Neural crest cell (in vitro differentiated cells): ENCODE data around the gene SF3A2. TPM values are rescaled to one million over a fixed set of nuclear protein-coding genes. Genes with fewer than 3 reads are reported as not detected.

Experiments used
- DNase-seq: peaks from one replicate; pipeline ENCODE4 v3.0.0; 2021; ENCODE audit warnings: low read depth, mixed read lengths, low spot score
- H3K27ac Mint-ChIP-seq: one replicate; pipeline ENCODE4 v1.8.0; 2021; ENCODE audit warnings: mild to moderate bottlenecking, mixed read lengths; ENCODE audit not compliant: unreplicated experiment
- H3K27me3 Mint-ChIP-seq: 2 replicates; pipeline ENCODE4 v1.8.0; 2021; ENCODE audit warnings: low read depth, mild to moderate bottlenecking, mixed read lengths
- H3K36me3 Mint-ChIP-seq: 2 replicates; pipeline ENCODE4 v1.8.0; 2021; ENCODE audit warnings: low read depth, mild to moderate bottlenecking, mixed read lengths
- H3K4me1 Mint-ChIP-seq: 2 replicates; pipeline ENCODE4 v1.8.0; 2021; ENCODE audit warnings: mixed read lengths
- H3K4me3 Mint-ChIP-seq: one replicate; pipeline ENCODE4 v1.8.0; 2021; ENCODE audit warnings: mild to moderate bottlenecking, mixed read lengths
- H3K9me3 Mint-ChIP-seq: 2 replicates; pipeline ENCODE4 v1.8.0; 2021; ENCODE audit warnings: mixed read lengths
- CTCF ChIP-seq: fragments of 200-600 bp; sonication (generic); conservative IDR thresholded peaks from 2 replicates; pipeline ENCODE4 v1.5.0; 2021; ENCODE audit warnings: antibody characterized with exemption, mild to moderate bottlenecking
- total RNA-seq: library from RNA; stranded (reverse); gene quantifications from 2 replicates; pipeline ENCODE4 v1.2.1, GENCODE V29; 2021

SF3A2 gene
- total RNA-seq, 1 donor from 2014 or later = 189 TPM

- DNase-seq = peak; percentile 77
- peak; percentile 62 for TF ChIP-seq CTCF
- Mint-ChIP-seq H3K27me3 (peaks cover 13% of the 10 kb centered on the region), H3K4me3 (peak overlapping the region; percentile 86), H3K9me3 (no peaks in the 10 kb centered on the region), H3K27ac (no peak overlapping the region), H3K36me3 (no peaks in the 10 kb centered on the region), H3K4me1 (peaks cover 5% of the 10 kb centered on the region)
Measured at GRCh38 chr19:2254064-2254872, 17.6 kb downstream of the SF3A2 start.

- Mint-ChIP-seq H3K9me3 (no peaks in the 10 kb centered on the region), H3K4me3 (peak overlapping the region; percentile 27), H3K4me1 (peaks cover 5% of the 10 kb centered on the region), H3K27ac (peak overlapping the region; percentile 12), H3K36me3 (no peaks in the 10 kb centered on the region), H3K27me3 (peaks cover 13% of the 10 kb centered on the region)
- no peak for DNase-seq
- no peak for TF ChIP-seq CTCF
Measured at GRCh38 chr19:2255112-2255845, 18.7 kb downstream of the SF3A2 start.

- TF ChIP-seq CTCF = no peak
- Mint-ChIP-seq H3K27ac (peak within 1 kb of the TSS; percentile 12), H3K36me3 (no peaks in the 10 kb centered on the region), H3K27me3 (peaks cover 13% of the 10 kb centered on the region), H3K4me3 (peak within 1 kb of the TSS; percentile 65), H3K9me3 (no peaks in the 10 kb centered on the region), H3K4me1 (peaks cover 5% of the 10 kb centered on the region)
- no peak for DNase-seq
Measured at GRCh38 chr19:2255982-2256685, 19.5 kb downstream of the SF3A2 start, which contains the start of gene JSRP1. Gene JSRP1 (minus strand): TSS chr19:2256417. CDS start chr19:2255314, 1,103 bp downstream.

GRCh38 chr19:2259336-2259735 is 22.7 kb downstream of the SF3A2 start:
- no peak for TF ChIP-seq CTCF
- no peaks in the 10 kb centered on the region for H3K36me3 Mint-ChIP-seq
- H3K27ac Mint-ChIP-seq = no peak overlapping the region
- no peaks in the 10 kb centered on the region for H3K4me1 Mint-ChIP-seq
- H3K4me3 Mint-ChIP-seq = no peak overlapping the region
- DNase-seq = no peak
- H3K27me3 Mint-ChIP-seq = no peaks in the 10 kb centered on the region
- no peaks in the 10 kb centered on the region for H3K9me3 Mint-ChIP-seq

DNA sequence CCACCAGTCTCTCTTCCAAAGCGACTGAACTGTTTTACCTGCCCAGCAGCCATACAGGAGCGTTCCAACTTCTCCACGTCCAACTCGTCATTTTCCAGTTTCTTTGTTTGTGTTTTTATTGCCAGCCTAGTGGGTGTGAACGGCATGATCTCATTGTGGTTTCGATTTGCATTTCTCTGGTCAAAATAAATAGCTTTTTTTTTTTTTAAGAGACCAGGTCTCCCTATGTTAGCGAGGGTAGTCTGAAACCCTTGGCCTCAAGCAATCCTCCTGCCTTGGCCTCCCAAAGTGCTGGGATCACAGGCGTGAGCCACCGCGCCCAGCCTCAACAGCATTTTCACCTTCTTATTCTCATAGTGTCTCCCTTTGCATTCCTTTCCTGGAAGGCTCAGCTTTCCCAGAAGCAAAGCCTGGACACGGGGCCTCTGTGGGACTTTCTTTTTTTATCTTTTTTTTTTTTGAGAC is 23.7 kb downstream of the SF3A2 start:
- DNase-seq = no peak
- H3K27me3 Mint-ChIP-seq = no peaks in the 10 kb centered on the region
- no peak for TF ChIP-seq CTCF
- no peaks in the 10 kb centered on the region for H3K36me3 Mint-ChIP-seq
- peak overlapping the region; percentile 1 for H3K4me3 Mint-ChIP-seq
- H3K27ac Mint-ChIP-seq = no peak overlapping the region
- H3K9me3 Mint-ChIP-seq = no peaks in the 10 kb centered on the region
- no peaks in the 10 kb centered on the region for H3K4me1 Mint-ChIP-seq
